B cell (primary cell): Measurements from ENCODE around the gene PLAAT1. TPM values are rescaled to one million over a fixed set of nuclear protein-coding genes. Genes with fewer than 3 reads are reported as not detected.

Experiments
- ATAC-seq: fragments of 200-7000 bp; cut with Tn5 transposase; one replicate; pipeline ENCODE4 v1.10.0; 2021; ENCODE audit warnings: low read depth, mild to moderate bottlenecking, moderate number of reproducible peaks, moderate library complexity
- CTCF ChIA-PET: fragments of 350-600 bp; sonication (Branson Sonifier 250); formaldehyde crosslinking; loops from one replicate; lab custom pipeline; 2021; ENCODE audit warnings: antibody characterized with exemption, inconsistent platforms; lab: Charles Lee
- POLR2A ChIA-PET: fragments of 350-600 bp; sonication (Branson Sonifier 250); formaldehyde crosslinking; loops from one replicate; lab custom pipeline; 2021; ENCODE audit warnings: antibody characterized with exemption; lab: Charles Lee
- DNase-seq: peaks from one replicate; pipeline ENCODE4 v3.0.0; 2013
- H2AFZ ChIP-seq: 2 replicates; pipeline ENCODE4 v1.6.1; 2012; ENCODE audit warnings: mild to moderate bottlenecking, low read depth, low read length; ENCODE audit not compliant: insufficient read depth, poor library complexity, severe bottlenecking
- H3K27ac ChIP-seq, 2 donors: 1 replicate in 1 of 2; 2 replicates in 1 of 2; pipeline ENCODE4 v1.5.1; 2012 to 2013; ENCODE audit warnings: low read length in 2 of 2, mild to moderate bottlenecking in 2 of 2, moderate library complexity in 1 of 2
- H3K27me3 ChIP-seq, 4 experiments: fragments of 200-600 bp in 1 of 4; sonication (generic) in 1 of 4; replicated peaks in 1 of 4; 1 replicate in 2 of 4; 2 replicates in 2 of 4; pipeline versions ENCODE4 v1.6.1 to v1.7.0; 2013 to 2016; ENCODE audit warnings: low read length in 3 of 4, mild to moderate bottlenecking in 2 of 4, mixed read lengths in 1 of 4, moderate library complexity in 1 of 4; ENCODE audit not compliant: insufficient read depth in 4 of 4, control insufficient read depth in 3 of 4; ENCODE audit errors: control extremely low read depth in 1 of 4
- H3K36me3 ChIP-seq, 2 experiments: replicated peaks in 1 of 2; 1 replicate in 1 of 2; 2 replicates in 1 of 2; pipeline versions ENCODE4 v1.6.1 to v1.7.1; 2013; ENCODE audit warnings: low read length in 1 of 2; ENCODE audit not compliant: insufficient read depth in 2 of 2, control insufficient read depth in 1 of 2; ENCODE audit errors: control extremely low read depth in 1 of 2, extremely low read depth in 1 of 2
- H3K4me1 ChIP-seq, 2 donors: fragments of 200-600 bp in 1 of 2; sonication (generic) in 1 of 2; 1 replicate in 1 of 2; 2 replicates in 1 of 2; pipeline versions ENCODE4 v1.5.1 to v1.6.1; 2013 to 2017; ENCODE audit warnings: low read length in 2 of 2; ENCODE audit not compliant: control insufficient read depth in 2 of 2, insufficient read depth in 2 of 2
- H3K4me2 ChIP-seq: replicated peaks from 2 replicates; pipeline ENCODE3; 2012; ENCODE audit warnings: mild to moderate bottlenecking, low read depth, low read length; ENCODE audit not compliant: poor library complexity, severe bottlenecking
- H3K4me3 ChIP-seq, 5 experiments: fragments of 200-600 bp in 1 of 5; sonication (generic) in 1 of 5; 1 replicate in 3 of 5; 2 replicates in 2 of 5; pipeline versions ENCODE4 v1.5.1 to v1.7.0; 2011 to 2016; ENCODE audit warnings: low read length in 4 of 5, mild to moderate bottlenecking in 4 of 5, low read depth in 2 of 5, control low read depth in 1 of 5, moderate library complexity in 1 of 5; ENCODE audit not compliant: insufficient read depth in 1 of 5; ENCODE audit errors: control extremely low read depth in 1 of 5, extremely low read depth in 1 of 5
- H3K79me2 ChIP-seq: fragments of 200-600 bp; sonication (generic); one replicate; pipeline ENCODE4 v1.6.0; 2016; ENCODE audit warnings: low read length; ENCODE audit not compliant: control insufficient read depth, insufficient read depth
- H3K9ac ChIP-seq: fragments of 200-600 bp; sonication (generic); 2 replicates; pipeline ENCODE4 v1.6.1; 2017; ENCODE audit warnings: mild to moderate bottlenecking, low read length, moderate library complexity
- H3K9me3 ChIP-seq, 3 donors: one replicate each; pipeline versions ENCODE4 v1.6.1 to v1.7.1; 2013; ENCODE audit warnings: low read length in 2 of 3; ENCODE audit not compliant: control insufficient read depth in 2 of 3, insufficient read depth in 1 of 3; ENCODE audit errors: control extremely low read depth in 1 of 3
- H4K20me1 ChIP-seq: 2 replicates; pipeline ENCODE4 v1.6.0; 2012; ENCODE audit warnings: mild to moderate bottlenecking, low read length; ENCODE audit not compliant: insufficient read depth, control insufficient read depth, poor library complexity, severe bottlenecking
- H3K27ac Mint-ChIP-seq: one replicate; pipeline ENCODE4 v1.8.0; 2021; ENCODE audit warnings: mixed read lengths
- H3K27me3 Mint-ChIP-seq: one replicate; pipeline ENCODE4 v1.8.0; 2021; ENCODE audit warnings: mixed read lengths
- H3K4me1 Mint-ChIP-seq: one replicate; pipeline ENCODE4 v1.8.0; 2021; ENCODE audit warnings: mixed read lengths
- H3K4me3 Mint-ChIP-seq: one replicate; pipeline ENCODE4 v1.8.0; 2021; ENCODE audit warnings: mixed read lengths
- H3K9me3 Mint-ChIP-seq: one replicate; pipeline ENCODE4 v1.8.0; 2022; ENCODE audit warnings: mixed read lengths; ENCODE audit not compliant: insufficient read depth
- CTCF ChIP-seq: fragments of 200-600 bp; IDR thresholded peaks from one replicate; pipeline ENCODE4 v1.8.0; 2022; ENCODE audit warnings: antibody characterized with exemption, mild to moderate bottlenecking
- EZH2 ChIP-seq: IDR thresholded peaks from 2 replicates; pipeline ENCODE4 v1.6.1; 2012; ENCODE audit warnings: borderline replicate concordance, low read depth, mild to moderate bottlenecking, moderate library complexity, low read length; ENCODE audit not compliant: insufficient read depth, poor library complexity, severe bottlenecking
- WGBS: methylation state at CpG from one replicate; pipeline ENCODE4 v1.1.5; 2013; ENCODE audit warnings: missing lambda C conversion rate; ENCODE audit not compliant: insufficient coverage; 5-methylcytosine and 5-hydroxymethylcytosine counted together
- intact Hi-C: fragments of 100-400 bp; cut with micrococcal nuclease; formaldehyde crosslinking; loops from one replicate; pipeline ENCODE4 v1.10.0; 2022
- polyA plus RNA-seq: library from polyadenylated mRNA; depleted of rRNA; stranded (reverse); fragments of >200 nt; gene quantifications from 2 replicates; pipeline ENCODE4 v1.2.3, GENCODE V29; 2012
- total RNA-seq, 2 donors: library from RNA; stranded (reverse); fragments of 120-200 nt in 1 of 2; gene quantifications; 1 replicate in 1 of 2; 2 replicates in 1 of 2; pipeline versions ENCODE4 v1.2.3 to v1.2.4, GENCODE V29; 2013 to 2022

PLAAT1 gene
- total and polyA plus RNA-seq, 2 donors (not counting 1 experiment from before 2014, with no cell fraction given), result not detected

- Mint-ChIP-seq H3K4me3 (no peak overlapping the region), H3K4me1 (no peaks in the 10 kb centered on the region), H3K9me3 (no peaks in the 10 kb centered on the region), H3K27ac (no peak overlapping the region), H3K27me3 (peaks cover 6% of the 10 kb centered on the region)
- intact Hi-C loops, result no loop called here
- ChIA-PET POLR2A (no interaction called here), CTCF (no interaction called here)
- Histone ChIP-seq H3K9ac (no peak overlapping the region), H3K36me3 (no peaks in the 10 kb centered on the region), H3K79me2 (no peaks in the 10 kb centered on the region), H3K4me3 (no peak overlapping the region), H3K9me3 (no peaks in the 10 kb centered on the region), H3K27ac (no peak overlapping the region), H3K4me1 (no peaks in the 10 kb centered on the region), H3K27me3 (peaks cover 0 to 2% (median 0%) of the 10 kb centered on the region in 4 experiments), H2AFZ (no peak overlapping the region), H4K20me1 (no peaks in the 10 kb centered on the region), H3K4me2 (no peak overlapping the region)
- 77% methylated on average over 3 of the region's 3 CpGs for WGBS
- TF ChIP-seq CTCF (no peak), EZH2 (no peak)
- no peak for ATAC-seq
- no peak for DNase-seq
These were observed 72.3 kb downstream of the PLAAT1 start for GRCh38 chr3:193313061-193313958.

GRCh38 chr3:193314161-193314560 lies 73.1 kb downstream of the PLAAT1 start:
- H3K27me3 ChIP-seq, result peaks cover 0 to 2% (median 0%) of the 10 kb centered on the region in 4 experiments
- CTCF ChIA-PET, result no interaction called here
- H3K4me3 ChIP-seq, result no peak overlapping the region
- H3K9me3 ChIP-seq, result no peaks in the 10 kb centered on the region
- no peaks in the 10 kb centered on the region for H4K20me1 ChIP-seq
- TF ChIP-seq EZH2, result no peak
- no peak for TF ChIP-seq CTCF
- intact Hi-C loops, result no loop called here
- no peak overlapping the region for H3K27ac ChIP-seq
- Mint-ChIP-seq H3K27ac (no peak overlapping the region), H3K9me3 (no peaks in the 10 kb centered on the region), H3K27me3 (peaks cover 6% of the 10 kb centered on the region), H3K4me3 (no peak overlapping the region), H3K4me1 (no peaks in the 10 kb centered on the region)
- no peak for ATAC-seq
- no peaks in the 10 kb centered on the region for H3K36me3 ChIP-seq
- no peaks in the 10 kb centered on the region for H3K4me1 ChIP-seq
- no peak for DNase-seq
- POLR2A ChIA-PET, result no interaction called here
- H3K79me2 ChIP-seq, result no peaks in the 10 kb centered on the region
- H3K9ac ChIP-seq, result no peak overlapping the region
- H3K4me2 ChIP-seq, result no peak overlapping the region
- no peak overlapping the region for H2AFZ ChIP-seq
- WGBS, result 94% methylated on average over 2 of the region's 3 CpGs
